Neuronal stem cell (in vitro differentiated cells): ENCODE measurements around the gene MAML1.

Experiments
- DNase-seq: peaks from one replicate; pipeline ENCODE4 v3.0.0-alpha.2; 2013; ENCODE audit warnings: low spot score
- H2AFZ ChIP-seq: one replicate; pipeline ENCODE4 v1.6.1; 2013; ENCODE audit warnings: mild to moderate bottlenecking, low read length, inconsistent platforms
- H2AK5ac ChIP-seq: 2 replicates; pipeline ENCODE4 v1.6.1; 2013; ENCODE audit warnings: low read depth, mild to moderate bottlenecking, inconsistent platforms, low read length, moderate library complexity, mixed read lengths
- H2BK120ac ChIP-seq: 2 replicates; pipeline ENCODE4 v1.6.1; 2013; ENCODE audit warnings: low read depth, mild to moderate bottlenecking, inconsistent platforms, low read length, moderate library complexity, mixed read lengths
- H2BK12ac ChIP-seq: one replicate; pipeline ENCODE4 v1.6.1; 2013; ENCODE audit warnings: low read length, inconsistent platforms
- H2BK15ac ChIP-seq: 2 replicates; pipeline ENCODE4 v1.6.1; 2013; ENCODE audit warnings: mild to moderate bottlenecking, low read length, inconsistent platforms, mixed read lengths
- H2BK5ac ChIP-seq: one replicate; pipeline ENCODE4 v1.6.1; 2013; ENCODE audit warnings: inconsistent platforms, mild to moderate bottlenecking, low read length, moderate library complexity
- H3K14ac ChIP-seq: one replicate; pipeline ENCODE4 v1.6.1; 2013; ENCODE audit warnings: low read length, inconsistent platforms
- H3K18ac ChIP-seq: 2 replicates; pipeline ENCODE4 v1.6.1; 2013; ENCODE audit warnings: low read length, inconsistent platforms
- H3K23ac ChIP-seq: 2 replicates; pipeline ENCODE4 v1.6.1; 2013; ENCODE audit warnings: low read depth, mild to moderate bottlenecking, mixed read lengths, low read length, inconsistent platforms; ENCODE audit not compliant: poor library complexity
- H3K27ac ChIP-seq: replicated peaks from 3 replicates; pipeline ENCODE4 v1.5.1; 2013; ENCODE audit warnings: low read length, inconsistent platforms
- H3K27me3 ChIP-seq, 3 experiments: 2 replicates each; pipeline ENCODE4 v1.6.1; 2013; ENCODE audit warnings: low read length in 3 of 3, mild to moderate bottlenecking in 2 of 3, inconsistent platforms in 1 of 3, low read depth in 1 of 3, mixed read lengths in 1 of 3, moderate library complexity in 1 of 3; ENCODE audit not compliant: control insufficient read depth in 3 of 3, insufficient read depth in 3 of 3
- H3K36me3 ChIP-seq, 2 donors: replicated peaks in 1 of 2; 2 replicates each; pipeline ENCODE4 v1.6.1; 2013; ENCODE audit warnings: low read length in 2 of 2; ENCODE audit not compliant: control insufficient read depth in 2 of 2, insufficient read depth in 2 of 2
- H3K4ac ChIP-seq: 2 replicates; pipeline ENCODE4 v1.6.1; 2013; ENCODE audit warnings: inconsistent platforms, mild to moderate bottlenecking, low read length, moderate library complexity
- H3K4me1 ChIP-seq, 2 donors: 1 replicate in 1 of 2; 2 replicates in 1 of 2; pipeline ENCODE4 v1.6.1; 2013; ENCODE audit warnings: low read length in 2 of 2, low read depth in 1 of 2; ENCODE audit not compliant: control insufficient read depth in 2 of 2, insufficient read depth in 1 of 2
- H3K4me2 ChIP-seq: one replicate; pipeline ENCODE4 v1.6.1; 2013; ENCODE audit warnings: mild to moderate bottlenecking, low read length, inconsistent platforms; ENCODE audit not compliant: insufficient read depth, poor library complexity, severe bottlenecking
- H3K4me3 ChIP-seq, 2 donors: 2 replicates each; pipeline ENCODE4 v1.5.1; 2013; ENCODE audit warnings: low read length in 2 of 2, mild to moderate bottlenecking in 2 of 2, inconsistent platforms in 1 of 2, moderate library complexity in 1 of 2
- H3K79me1 ChIP-seq: one replicate; pipeline ENCODE4 v1.6.1; 2013; ENCODE audit warnings: low read depth, mild to moderate bottlenecking, inconsistent platforms, low read length, moderate library complexity
- H3K9ac ChIP-seq: one replicate; pipeline ENCODE4 v1.6.1; 2013; ENCODE audit warnings: mild to moderate bottlenecking, low read depth, low read length, inconsistent platforms; ENCODE audit not compliant: poor library complexity
- H3K9me3 ChIP-seq, 2 donors: replicated peaks in 1 of 2; 2 replicates each; pipeline versions ENCODE3 to v1.6.1; 2013; ENCODE audit warnings: low read length in 2 of 2, mild to moderate bottlenecking in 2 of 2, inconsistent platforms in 1 of 2, low read depth in 1 of 2, mixed read lengths in 1 of 2, moderate library complexity in 1 of 2; ENCODE audit not compliant: control insufficient read depth in 2 of 2, insufficient read depth in 1 of 2
- H4K8ac ChIP-seq: one replicate; pipeline ENCODE4 v1.6.1; 2013; ENCODE audit warnings: low read depth, mild to moderate bottlenecking, inconsistent platforms, low read length, moderate library complexity
- H4K91ac ChIP-seq: one replicate; pipeline ENCODE4 v1.6.1; 2013; ENCODE audit warnings: low read length, low read depth, mild to moderate bottlenecking, inconsistent platforms; ENCODE audit not compliant: poor library complexity
- WGBS, 2 donors: extraction: QIAGEN DNeasy Blood & Tissue Kit; methylation state at CpG; one replicate each; pipeline ENCODE4 v1.1.7; 2013; ENCODE audit warnings: missing lambda C conversion rate in 2 of 2, mixed read lengths in 1 of 2; ENCODE audit not compliant: insufficient read length in 2 of 2, insufficient replicate concordance in 1 of 2; ENCODE audit errors: extremely low coverage in 2 of 2; 5-methylcytosine and 5-hydroxymethylcytosine counted together

The MAML1 gene

DNA sequence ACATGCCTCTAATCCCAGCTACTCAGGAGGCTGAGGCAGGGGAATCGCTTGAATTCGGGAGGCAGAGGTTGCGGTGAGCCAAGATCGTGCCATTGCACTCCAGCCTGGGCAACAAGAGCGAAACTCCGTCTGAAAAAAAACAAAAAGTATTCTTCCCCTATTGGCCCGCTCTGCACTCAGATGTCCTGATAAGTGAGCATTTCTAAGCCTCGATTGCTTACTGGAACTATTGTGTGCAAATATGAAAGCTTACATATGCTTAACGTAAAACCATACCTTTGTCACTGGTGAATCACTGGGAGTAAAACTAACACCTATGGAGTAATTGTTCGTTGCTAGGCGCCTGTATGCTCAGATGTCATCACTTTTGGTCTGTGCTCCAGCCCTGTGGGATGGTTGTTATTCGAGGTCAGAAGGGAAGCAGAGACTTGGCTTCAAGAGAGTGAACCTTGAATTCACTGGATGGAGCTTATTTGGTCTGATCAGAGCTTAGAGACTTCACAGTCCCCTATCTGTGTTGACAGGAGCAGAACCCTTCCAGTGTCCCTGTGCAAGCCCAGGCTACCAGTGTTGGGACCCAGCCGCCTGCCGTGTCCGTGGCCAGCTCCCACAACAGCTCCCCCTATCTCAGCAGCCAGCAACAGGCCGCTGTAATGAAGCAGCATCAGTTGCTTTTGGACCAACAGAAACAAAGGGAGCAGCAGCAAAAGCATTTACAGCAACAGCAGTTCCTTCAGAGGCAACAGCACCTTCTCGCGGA, 35.9 kb downstream of the MAML1 start:
- Histone ChIP-seq H3K4ac (no peak overlapping the region), H3K27ac (no peak overlapping the region), H3K4me3 (no peak overlapping the region), H2AK5ac (no peak overlapping the region), H3K14ac (no peak overlapping the region), H3K4me2 (no peak overlapping the region), H3K9ac (no peak overlapping the region), H2BK5ac (no peak overlapping the region), H3K23ac (no peak overlapping the region), H2BK15ac (no peak overlapping the region), H3K27me3 (no peaks in the 10 kb centered on the region), H2BK12ac (no peak overlapping the region), H4K8ac (no peak overlapping the region), H2AFZ (no peak overlapping the region), H2BK120ac (no peak overlapping the region), H3K79me1 (peaks cover 7% of the 10 kb centered on the region), H4K91ac (no peak overlapping the region), H3K36me3 (peaks cover 52 to 94% of the 10 kb centered on the region in 2 donors), H3K9me3 (no peaks in the 10 kb centered on the region), H3K4me1 (peaks cover under 1 to 16% of the 10 kb centered on the region in 2 donors), H3K18ac (no peak overlapping the region)
- DNase-seq: no peak
- WGBS, 2 donors: no CpG with 5 or more reads among the region's 18 CpGs

- H2AK5ac ChIP-seq: no peak overlapping the region
- H3K4me3 ChIP-seq: no peak overlapping the region
- H3K9ac ChIP-seq: no peak overlapping the region
- H4K8ac ChIP-seq: no peak overlapping the region
- peaks cover 56 to 96% of the 10 kb centered on the region in 2 donors for H3K36me3 ChIP-seq
- no CpG with 5 or more reads among the region's 6 CpGs for WGBS, 2 donors
- no peak overlapping the region for H2BK120ac ChIP-seq
- no peak overlapping the region for H3K4me2 ChIP-seq
- DNase-seq: no peak
- no peak overlapping the region for H2BK12ac ChIP-seq
- H3K27ac ChIP-seq: no peak overlapping the region
- H3K18ac ChIP-seq: no peak overlapping the region
- no peak overlapping the region for H4K91ac ChIP-seq
- no peak overlapping the region for H2BK5ac ChIP-seq
- H3K9me3 ChIP-seq: no peaks in the 10 kb centered on the region
- H2AFZ ChIP-seq: no peak overlapping the region
- peaks cover 0 to 15% of the 10 kb centered on the region in 2 donors for H3K4me1 ChIP-seq
- no peak overlapping the region for H2BK15ac ChIP-seq
- no peak overlapping the region for H3K23ac ChIP-seq
- no peak overlapping the region for H3K4ac ChIP-seq
- H3K27me3 ChIP-seq: no peaks in the 10 kb centered on the region
- H3K14ac ChIP-seq: no peak overlapping the region
- peaks cover 2% of the 10 kb centered on the region for H3K79me1 ChIP-seq
Observed at GRCh38 chr5:179769271-179769670, 36.6 kb downstream of the MAML1 start.

- Histone ChIP-seq H3K23ac (no peak overlapping the region), H3K14ac (no peak overlapping the region), H3K36me3 (peaks cover 57 to 99% of the 10 kb centered on the region in 2 donors), H3K4ac (no peak overlapping the region), H2AFZ (no peak overlapping the region), H2BK12ac (no peak overlapping the region), H3K9me3 (no peaks in the 10 kb centered on the region), H2AK5ac (no peak overlapping the region), H3K4me3 (no peak overlapping the region), H3K4me2 (no peak overlapping the region), H3K4me1 (peaks cover 0 to 15% of the 10 kb centered on the region in 2 donors), H3K79me1 (peaks cover 2% of the 10 kb centered on the region), H3K27ac (no peak overlapping the region), H4K91ac (no peak overlapping the region), H4K8ac (no peak overlapping the region), H2BK15ac (no peak overlapping the region), H3K9ac (no peak overlapping the region), H2BK120ac (no peak overlapping the region), H3K18ac (no peak overlapping the region), H3K27me3 (no peaks in the 10 kb centered on the region), H2BK5ac (no peak overlapping the region)
- WGBS, 2 donors: no CpG with 5 or more reads among the region's 5 CpGs
- no peak for DNase-seq
Observed at GRCh38 chr5:179769796-179770195, 37.2 kb downstream of the MAML1 start.

DNA sequence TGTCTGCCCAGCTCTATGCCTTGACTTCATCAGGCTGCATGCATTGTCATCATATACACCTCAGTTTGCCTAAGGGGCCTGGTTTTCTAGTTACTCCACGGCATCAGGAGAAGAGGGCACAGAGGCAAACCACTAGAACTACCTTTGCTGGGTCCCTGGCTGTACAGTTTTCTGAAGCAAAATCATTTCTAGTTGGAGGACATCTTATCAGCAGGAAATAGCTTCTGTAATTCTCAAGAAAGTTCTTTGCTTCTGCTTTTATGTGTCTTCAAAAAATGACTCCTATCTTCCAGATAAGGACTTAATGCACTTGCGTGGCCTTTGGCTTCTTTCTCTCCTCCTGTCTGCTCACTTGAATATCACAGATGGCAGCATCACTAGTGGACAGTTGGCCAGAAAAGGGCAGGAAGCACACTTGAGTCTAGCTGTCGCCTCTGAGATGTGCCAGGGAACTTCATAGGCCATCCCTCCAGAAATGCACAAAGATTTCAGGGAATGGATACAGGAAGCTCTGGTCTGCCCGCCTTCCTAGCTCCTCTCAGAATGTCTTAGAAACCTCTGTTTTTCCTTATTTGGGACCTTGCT, 38.8 kb downstream of the MAML1 start:
- Histone ChIP-seq H3K36me3 (peaks cover 55 to 99% of the 10 kb centered on the region in 2 donors), H3K4ac (no peak overlapping the region), H2BK120ac (no peak overlapping the region), H2BK15ac (no peak overlapping the region), H3K4me1 (peaks cover 0 to 2% of the 10 kb centered on the region in 2 donors), H4K91ac (no peak overlapping the region), H2AK5ac (no peak overlapping the region), H3K79me1 (no peaks in the 10 kb centered on the region), H2AFZ (no peak overlapping the region), H3K14ac (no peak overlapping the region), H2BK12ac (no peak overlapping the region), H3K4me3 (peak overlapping the region in 1 of 2 donors; percentile 6), H2BK5ac (no peak overlapping the region), H4K8ac (no peak overlapping the region), H3K9me3 (no peaks in the 10 kb centered on the region), H3K4me2 (no peak overlapping the region), H3K27me3 (no peaks in the 10 kb centered on the region), H3K9ac (no peak overlapping the region), H3K23ac (no peak overlapping the region), H3K27ac (no peak overlapping the region), H3K18ac (no peak overlapping the region)
- DNase-seq: no peak
- no CpG with 5 or more reads among the region's 4 CpGs for WGBS, 2 donors
